Measurements from ENCODE around the gene RPL22L1. TPM values are rescaled to one million over a fixed set of nuclear protein-coding genes. Genes with fewer than 3 reads are reported as not detected.
A peak's percentile ranks its signal among the peaks of the same experiment; 100 is the strongest.
"Not testable (repeated sequence)": the region's sequence is repeated elsewhere in the genome, so short reads cannot be mapped to it uniquely, and the experiment has no call there.

Gene RPL22L1
- total RNA-seq, 2 donors from 2014 or later, result 19.4 to 43.2 TPM

DNA sequence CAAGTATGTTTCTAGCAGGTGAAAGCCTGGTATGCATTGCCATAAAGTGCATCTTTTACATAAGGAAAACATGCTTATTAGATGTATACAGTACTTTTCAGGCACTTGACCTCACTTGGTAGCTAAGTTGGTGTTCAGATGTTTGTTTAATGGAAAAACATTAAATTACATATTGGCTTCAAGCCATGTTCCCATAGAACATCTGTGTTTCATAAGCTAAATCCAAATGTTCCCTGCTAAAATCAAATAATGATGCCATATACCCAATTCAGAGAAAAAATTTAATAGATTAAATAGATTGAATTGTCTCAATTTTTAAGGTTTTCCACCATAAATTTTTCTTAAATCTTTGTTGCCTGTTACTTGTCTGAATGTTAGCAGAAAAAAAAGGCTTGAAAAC, 19.1 kb upstream of the RPL22L1 start:
- DNase-seq (no peak), ATAC-seq (no peak)
- intact Hi-C loops (cut with DNase I), result no loop called here

DNA sequence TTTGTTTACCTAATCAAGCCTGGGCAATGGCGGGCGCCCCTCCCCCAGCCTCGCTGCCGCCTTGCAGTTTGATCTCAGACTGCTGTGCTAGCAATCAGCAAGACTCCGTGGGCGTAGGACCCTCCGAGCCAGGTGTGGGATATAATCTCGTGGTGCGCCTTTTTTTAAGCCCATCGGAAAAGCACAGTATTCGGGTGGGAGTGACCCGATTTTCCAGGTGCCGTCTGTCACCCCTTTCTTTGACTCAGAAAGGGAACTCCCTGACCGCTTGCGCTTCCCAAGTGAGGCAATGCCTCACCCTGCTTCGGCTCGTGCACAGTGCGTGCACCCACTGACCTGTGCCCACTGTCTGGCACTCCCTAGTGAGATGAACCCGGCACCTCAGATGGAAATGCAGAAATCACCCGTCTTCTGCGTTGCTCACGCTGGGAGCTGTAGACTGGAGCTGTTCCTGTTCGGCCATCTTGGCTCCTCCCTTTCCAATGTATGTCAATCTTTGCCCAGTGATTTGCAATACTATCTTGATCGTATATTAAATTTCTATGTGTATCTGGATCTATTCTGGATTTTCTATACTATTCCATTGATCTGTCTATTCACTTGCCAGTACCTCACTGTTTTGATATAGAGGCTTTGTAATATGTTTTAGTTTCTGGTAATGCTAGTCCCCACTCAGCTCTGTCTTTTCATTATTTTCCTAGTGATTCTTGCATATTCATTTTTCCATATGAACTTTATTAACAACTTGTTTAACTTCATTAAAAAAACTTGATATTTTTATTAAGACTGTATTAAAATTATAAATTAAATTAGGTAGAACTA, 14.3 kb upstream of the RPL22L1 start:
- ATAC-seq; intact Hi-C loops (cut with DNase I); DNase-seq: not testable (repeated sequence)

DNA sequence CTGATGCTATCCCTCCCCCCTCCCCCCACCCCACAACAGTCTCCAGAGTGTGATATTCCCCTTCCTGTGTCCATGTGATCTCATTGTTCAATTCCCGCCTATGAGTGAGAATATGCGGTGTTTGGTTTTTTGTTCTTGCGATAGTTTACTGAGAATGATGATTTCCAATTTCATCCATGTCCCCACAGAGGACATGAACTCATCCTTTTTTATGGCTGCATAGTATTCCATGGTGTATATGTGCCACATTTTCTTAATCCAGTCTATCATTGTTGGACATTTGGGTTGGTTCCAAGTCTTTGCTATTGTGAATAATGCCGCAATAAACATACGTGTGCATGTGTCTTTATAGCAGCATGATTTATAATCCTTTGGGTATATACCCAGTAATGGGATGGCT, 8.7 kb upstream of the RPL22L1 start:
- DNase-seq; ATAC-seq; intact Hi-C loops (cut with DNase I): not testable (repeated sequence)

DNA sequence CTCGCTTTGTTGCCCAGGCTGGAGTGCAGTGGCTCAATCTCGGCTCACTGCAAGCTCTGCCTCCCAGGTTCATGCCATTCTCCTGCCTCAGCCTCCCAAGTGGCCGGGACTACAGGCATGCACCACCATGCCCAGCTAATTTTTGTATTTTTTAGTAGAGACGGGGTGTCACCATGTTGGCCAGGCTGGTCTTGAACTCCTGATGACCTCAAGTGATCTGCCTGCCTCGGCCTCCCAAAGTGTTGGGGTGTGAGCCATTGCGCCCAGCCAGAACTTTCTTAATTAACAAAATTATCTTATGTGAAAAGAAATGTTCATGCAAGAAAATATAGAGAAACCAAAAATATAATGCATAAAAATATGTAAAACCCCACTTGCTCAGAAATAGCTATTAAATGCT, 7.3 kb upstream of the RPL22L1 start:
- ATAC-seq; intact Hi-C loops (cut with DNase I); DNase-seq: not testable (repeated sequence)

DNA sequence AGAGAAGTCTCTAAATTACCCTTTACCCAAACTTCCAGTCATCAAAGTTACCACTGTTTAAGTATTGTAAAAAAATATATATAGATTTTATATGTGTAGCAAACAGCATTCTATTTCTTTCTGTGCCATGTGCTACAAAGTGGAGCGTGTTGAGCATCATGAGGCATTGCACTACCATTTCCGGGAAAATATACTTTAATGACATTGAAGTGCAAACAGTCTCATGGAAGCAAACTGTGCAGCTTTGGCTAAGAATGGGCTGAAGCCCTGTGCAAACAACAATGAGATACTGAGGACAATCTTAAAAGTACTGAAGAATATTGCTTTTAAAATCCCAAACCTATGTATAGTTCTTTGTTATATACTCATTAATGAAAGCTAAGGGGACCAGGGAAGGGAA, 6.5 kb upstream of the RPL22L1 start:
- no peak for DNase-seq
- intact Hi-C loops (cut with DNase I), result no loop called here

DNA sequence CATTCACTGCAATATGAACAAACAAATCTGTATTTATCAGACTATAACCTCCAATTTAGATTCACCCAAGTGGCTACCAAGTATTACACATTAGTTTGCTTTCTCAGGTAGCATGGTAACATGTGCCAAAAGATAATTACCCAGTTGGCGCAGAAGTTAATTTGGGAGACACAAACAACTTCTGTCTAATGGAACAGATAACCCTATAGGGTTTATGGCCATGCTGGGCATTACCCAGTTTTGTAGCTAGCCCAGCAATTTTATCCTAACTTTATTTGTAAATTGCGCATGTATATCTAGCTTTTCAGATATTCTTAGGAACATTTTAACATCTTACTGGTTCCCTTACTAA, 780 bp downstream of the RPL22L1 start:
- intact Hi-C loops (cut with DNase I), result no loop called here
- no peak for DNase-seq
- no peak for ATAC-seq

More for the DNA sequence above, 6.5 kb upstream of the RPL22L1 start:
- no peak for ATAC-seq

DNA sequence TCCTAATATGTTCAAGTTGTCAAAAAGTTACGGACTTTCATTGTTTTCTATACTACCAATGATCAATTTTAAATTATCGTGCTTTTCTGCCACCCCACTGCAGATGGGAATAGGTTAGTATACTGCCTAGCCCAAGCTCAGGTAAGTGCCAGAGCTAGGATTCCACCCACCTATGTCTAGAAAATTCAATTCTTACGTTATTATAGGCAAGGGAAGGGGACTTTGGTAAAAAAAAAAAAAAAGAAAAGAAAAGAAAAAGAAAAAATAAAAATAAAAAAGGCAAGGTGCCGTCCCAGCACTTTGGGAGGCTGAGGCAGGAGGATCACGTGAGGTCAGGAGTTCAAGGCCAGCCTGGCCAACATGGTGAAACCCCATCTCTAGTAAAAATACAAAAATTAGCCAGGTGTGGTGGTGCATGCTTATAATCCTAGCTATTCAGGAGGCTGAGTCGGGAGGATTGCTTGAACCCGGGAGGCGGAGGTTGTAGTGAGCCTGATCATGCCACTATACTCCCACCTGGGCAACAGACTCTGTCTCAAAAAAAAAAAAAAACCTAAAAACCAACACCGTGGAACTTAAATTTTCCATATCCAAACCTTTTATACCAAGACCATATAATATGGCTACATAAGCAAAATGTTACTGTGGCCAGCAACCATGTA, 1.3 kb downstream of the RPL22L1 start:
- ATAC-seq (no peak), DNase-seq (no peak)
- intact Hi-C loops (cut with DNase I), result no loop called here

DNA sequence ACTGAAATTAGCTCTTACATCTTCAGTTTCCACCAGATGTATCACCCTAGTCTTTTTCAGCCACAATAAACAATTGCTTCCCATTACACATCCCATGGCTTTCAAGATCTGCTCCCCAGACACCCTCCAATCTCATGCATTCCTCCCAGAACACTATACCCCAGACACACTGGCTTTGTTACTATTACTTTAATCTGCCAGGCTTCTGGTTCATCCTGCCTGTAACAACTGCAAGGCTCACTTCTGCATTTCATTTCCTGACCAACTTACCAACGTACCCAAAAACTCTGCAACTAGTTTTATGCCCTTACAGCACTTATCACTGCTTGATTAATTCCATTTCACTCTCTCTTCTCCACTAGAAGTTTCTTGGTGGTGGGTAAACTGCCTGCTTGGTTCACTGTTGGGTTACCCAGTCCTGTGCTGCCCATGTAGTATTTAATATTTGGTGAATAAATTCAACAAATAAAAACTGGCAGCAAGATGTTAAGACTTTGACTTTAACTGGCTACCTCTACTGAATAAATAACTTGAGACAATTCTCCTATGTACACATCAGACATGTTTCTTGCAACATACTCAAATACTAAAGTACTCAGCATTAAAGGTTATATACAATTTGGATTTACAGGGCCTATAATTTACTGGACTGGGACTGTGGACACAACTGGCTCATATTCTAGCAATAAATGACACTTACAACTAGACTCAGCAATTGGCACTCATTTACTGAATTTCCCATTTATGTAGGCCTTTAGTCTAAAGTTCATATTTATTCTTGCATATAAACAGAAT, 2.7 kb downstream of the RPL22L1 start:
- ATAC-seq (no peak), DNase-seq (no peak)
- intact Hi-C loops (cut with DNase I), result no loop called here

DNA sequence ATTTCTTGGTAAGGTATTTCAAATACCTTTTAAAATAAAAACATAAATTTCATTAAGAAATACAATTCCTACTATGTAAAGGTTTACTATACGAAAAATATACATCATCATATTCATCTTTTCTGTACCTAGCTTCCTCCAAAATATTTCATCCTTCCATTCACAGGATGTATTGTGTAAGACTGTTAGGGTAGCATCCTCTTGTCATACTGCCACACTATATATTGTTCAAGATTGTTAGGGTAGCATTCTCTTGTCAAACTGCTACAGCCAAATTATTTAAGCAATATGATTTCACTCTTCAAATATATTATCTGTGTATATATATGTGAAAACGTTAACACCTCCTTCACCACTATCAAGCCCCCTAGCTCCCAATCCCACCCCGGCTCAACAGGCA, 3.5 kb downstream of the RPL22L1 start:
- ATAC-seq (no peak), DNase-seq (no peak)
- intact Hi-C loops (cut with DNase I), result no loop called here

DNA sequence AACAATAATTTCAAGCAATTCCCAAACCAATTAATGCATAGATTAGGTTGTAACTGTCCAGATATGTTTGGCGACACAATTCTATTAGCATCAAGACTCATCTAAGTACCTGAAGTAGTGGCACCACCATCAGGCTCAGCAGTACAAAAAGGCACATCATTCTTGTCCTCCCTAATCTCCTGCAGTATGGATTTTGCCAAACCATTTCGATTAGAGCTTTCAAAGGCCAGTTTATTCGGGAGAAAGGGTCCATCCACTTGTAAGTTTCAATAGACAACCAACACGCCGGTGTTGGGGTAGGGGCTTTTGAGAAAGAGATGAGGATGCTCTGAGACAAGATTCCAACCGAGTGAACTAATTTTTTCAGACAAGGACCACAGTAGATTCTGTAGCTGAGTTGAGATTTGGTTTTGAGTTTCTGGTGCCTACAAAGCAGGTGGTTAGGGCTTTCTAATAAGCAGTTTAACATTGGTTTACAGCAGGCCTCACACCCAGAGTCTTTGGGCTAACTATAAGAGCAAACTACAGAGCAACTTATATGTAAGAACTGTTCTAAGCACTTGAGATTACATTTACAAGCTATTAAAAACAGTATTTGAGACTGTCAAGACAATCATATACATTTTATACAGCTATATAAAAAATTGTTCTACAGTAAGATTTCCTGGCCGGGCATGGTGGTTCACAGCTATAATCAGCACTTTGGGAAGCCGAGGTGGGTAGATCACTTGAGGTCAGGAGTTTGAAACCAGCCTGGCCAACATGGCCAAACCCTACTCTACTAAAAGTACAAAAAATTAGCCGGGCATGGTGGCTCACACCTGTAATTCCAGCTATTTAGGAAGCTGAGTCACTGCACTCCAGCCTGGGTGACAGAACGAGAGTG, 4.5 kb downstream of the RPL22L1 start:
- no peak for DNase-seq
- intact Hi-C loops (cut with DNase I), result no loop called here
- ATAC-seq, result no peak

DNA sequence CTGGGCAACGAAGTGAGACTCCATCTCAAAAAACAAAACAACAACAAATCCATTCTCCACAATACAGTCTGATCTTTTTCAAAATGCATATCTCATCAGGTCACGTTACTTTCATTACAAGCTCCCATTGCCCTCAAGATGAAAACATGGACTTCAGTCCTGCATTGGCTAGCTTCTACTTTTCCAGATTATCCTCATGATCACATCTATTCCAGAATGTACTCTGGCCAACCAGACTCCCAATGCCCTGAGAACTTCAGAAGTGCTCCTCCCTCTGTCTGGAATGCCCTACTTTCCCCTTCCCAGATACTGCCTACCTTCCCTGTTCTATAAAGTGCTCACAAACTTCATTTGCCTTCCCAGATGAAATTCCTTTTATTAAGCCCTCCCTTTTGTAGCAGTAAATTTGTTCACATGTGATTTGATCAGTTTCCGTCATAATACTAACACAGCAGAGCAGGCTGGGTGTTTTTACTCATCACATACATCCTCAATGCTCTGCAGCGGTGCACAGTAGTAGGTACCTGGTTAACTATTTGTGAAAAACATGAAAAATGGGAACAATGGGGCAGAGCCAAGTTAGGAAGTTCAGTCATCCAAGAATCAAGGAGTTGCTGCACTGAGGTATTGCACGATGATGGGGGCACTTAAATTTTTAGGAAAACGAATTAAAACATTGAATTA, 5.3 kb downstream of the RPL22L1 start:
- intact Hi-C loops (cut with DNase I), result no loop called here
- no peak for DNase-seq
- ATAC-seq, result peak in 1 of 2 donors; percentile 7

DNA sequence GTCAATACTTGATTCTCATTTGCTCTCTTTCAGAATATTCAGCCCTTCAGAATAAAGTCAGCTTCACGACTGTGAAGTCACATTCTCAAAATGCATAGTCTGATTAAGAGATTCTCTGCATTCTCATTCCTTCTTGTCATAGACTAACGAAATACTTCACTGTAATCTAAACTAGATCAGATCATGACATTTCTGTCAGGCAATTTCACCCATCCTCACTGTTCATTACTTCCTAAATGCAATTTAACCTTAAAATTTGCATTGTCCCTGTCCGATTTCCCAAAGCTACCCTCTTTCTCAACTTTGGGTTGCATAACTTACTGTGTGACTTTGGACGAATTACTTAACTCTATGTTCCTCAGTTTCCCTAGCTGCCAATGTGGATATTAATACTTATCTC, 6.2 kb downstream of the RPL22L1 start:
- DNase-seq (no peak), ATAC-seq (no peak)
- intact Hi-C loops (cut with DNase I), result no loop called here

DNA sequence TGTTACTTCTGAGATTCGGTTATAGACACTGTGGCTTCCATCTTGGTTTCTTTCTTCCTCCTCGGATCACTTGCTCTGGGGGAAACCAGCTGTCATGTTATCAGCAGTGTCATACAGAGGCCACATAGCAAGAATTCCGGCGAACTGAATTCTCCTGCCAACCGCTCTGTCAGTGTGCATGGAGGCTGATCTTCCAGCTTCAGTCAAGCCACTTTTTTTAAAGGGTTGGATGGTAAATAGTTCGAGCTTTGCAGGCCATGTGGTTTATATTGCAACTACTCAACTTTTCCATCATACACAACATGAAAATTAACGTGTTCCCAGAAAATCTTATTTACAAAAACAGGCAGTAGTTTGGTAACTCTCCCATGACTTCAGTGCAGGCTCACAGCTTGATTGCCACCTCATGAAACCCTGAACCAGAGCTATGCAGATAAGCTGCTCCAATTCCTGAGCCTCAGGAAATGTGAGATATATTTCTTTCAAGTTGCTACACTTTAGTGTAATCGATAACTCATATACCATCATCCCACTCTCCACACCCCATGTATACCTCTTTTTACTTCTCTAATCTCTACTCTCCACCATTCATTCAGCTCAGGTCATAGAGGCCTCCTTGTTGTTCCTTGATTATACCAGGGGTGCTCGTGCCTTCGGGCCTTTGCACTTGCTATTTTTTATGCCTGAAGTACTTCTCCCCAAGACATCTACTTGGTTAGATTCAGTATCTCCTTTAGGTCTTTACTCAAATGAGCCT, 7.2 kb downstream of the RPL22L1 start:
- DNase-seq (no peak), ATAC-seq (peak; percentile 67 to 78)

DNA sequence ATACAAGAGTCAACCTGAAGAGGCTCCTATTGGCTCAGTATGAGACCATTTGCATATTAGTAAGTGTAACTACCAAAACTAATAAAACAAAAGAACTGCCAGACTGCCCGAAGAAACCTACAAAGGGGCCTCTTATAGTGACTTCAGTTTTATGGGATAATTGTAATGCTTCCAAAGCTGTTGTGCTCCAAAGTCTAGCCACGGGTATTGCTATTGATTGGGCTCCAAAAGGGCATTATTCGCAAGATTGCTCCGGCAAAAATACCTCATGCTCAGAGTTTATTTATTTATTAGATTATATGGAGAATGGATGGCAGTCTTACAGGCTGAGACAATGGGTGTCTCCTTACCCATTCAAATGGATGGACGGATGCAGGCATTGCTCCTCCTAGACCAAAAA, 11.4 kb downstream of the RPL22L1 start:
- ATAC-seq, result no peak
- intact Hi-C loops (cut with DNase I), result no loop called here
- no peak for DNase-seq

More for the DNA sequence above, 7.2 kb downstream of the RPL22L1 start:
- intact Hi-C loops (cut with DNase I), result no loop called here

DNA sequence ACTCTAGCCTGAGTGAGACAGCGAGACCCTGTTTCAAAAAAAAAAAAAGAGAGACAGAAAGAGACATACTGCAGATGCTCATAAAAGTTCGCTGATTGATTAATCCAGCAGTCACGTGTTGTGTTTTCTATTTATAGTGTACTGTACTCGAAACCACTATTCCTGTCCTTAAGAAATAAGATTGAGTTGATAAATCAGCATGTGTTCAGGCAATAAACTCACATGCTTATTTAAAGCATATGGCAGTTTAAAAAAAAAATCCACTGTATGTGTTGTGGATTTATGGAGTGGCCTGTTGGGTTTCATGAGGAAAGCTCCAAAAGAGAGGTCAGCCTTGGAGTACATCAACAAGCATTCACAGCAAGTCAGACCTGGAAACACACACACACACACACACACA, 17.7 kb downstream of the RPL22L1 start:
- intact Hi-C loops (cut with DNase I), result no loop called here
- ATAC-seq (no peak), DNase-seq (no peak)

DNA sequence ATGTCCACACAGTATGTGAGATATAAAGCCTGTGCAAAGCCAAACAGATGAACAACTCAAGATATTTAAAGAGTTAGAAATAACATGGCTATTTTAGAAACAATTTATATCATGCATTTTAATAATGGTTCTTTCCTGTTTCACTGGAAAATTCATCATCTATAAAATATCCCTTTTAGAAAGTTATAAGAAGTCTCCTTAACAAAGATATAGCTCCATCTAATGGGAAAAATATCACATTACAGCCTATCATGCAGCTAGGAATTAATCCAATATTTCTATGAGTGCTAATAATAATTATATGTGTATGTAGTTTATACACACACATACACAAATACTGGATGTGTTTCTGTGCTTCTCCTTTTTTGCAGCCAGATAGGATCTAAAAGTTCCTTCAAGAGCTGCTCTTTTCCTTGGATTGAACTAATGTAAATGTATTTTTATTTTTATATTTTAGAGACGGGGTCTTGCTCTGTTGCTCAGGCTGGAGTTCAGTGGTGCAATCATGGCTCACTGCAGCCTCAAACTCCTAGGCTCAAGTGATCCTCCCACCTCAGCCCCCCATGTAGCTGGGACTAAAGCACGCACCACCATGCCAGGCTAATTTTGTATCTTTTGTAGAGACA, 21.6 kb downstream of the RPL22L1 start:
- DNase-seq (no peak), ATAC-seq (no peak)
- intact Hi-C loops (cut with DNase I), result no loop called here

DNA sequence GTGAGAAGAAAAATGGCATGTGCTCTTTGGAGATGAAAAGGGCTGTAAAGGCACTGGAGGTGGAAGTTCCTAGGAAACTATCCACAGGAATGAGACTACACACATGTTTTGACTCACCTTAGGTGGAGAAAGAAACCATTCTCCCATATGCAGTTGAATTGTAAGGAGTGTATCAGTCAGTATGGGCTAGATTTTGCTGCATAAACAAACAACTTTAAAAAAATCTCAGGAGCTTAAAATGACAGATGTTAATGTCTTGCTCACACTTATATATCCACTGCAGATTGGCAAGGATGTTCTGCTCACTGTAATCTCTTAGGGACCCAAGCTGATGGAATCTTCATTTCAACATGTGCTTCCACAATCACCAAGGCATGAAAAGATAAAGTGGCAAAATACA, 25.6 kb downstream of the RPL22L1 start:
- DNase-seq, result no peak
- no peak for ATAC-seq
- intact Hi-C loops (cut with DNase I), result no loop called here
